ENCODE measurements around the gene LHFPL5. TPM values are rescaled to one million over a fixed set of nuclear protein-coding genes. Genes with fewer than 3 reads are reported as not detected.

Gene LHFPL5
- total and polyA plus RNA-seq, 2 of the 13 experiments (the other 11 are each of a cell fraction or from before 2014, with no cell fraction given): 0.03 TPM; not detected in 1

- TF ChIP-seq ESRRA (CRISPR knock-in tag; IDR thresholded peaks at IDR 0.05; ENCODE audit: low read depth) (peak; percentile 65; the same call in 1 of the 2 replicates), RFX3 (CRISPR knock-in tag; IDR thresholded peaks at IDR 0.05) (peak; percentile 57; the same call in 1 of the 2 replicates), NRL (CRISPR knock-in tag; IDR thresholded peaks at IDR 0.05; ENCODE audit: borderline replicate concordance) (peak; percentile 93), ZNF850 (CRISPR knock-in tag; conservative IDR thresholded peaks at IDR 0.05) (0 out of 2 replicates have a peak, but pooled peaks have one; percentile 76), ZNF225 (CRISPR knock-in tag; IDR thresholded peaks at IDR 0.05) (peak; percentile 98; the same call in 1 of the 2 replicates), NFIC (IDR thresholded peaks at IDR 0.05; ENCODE audit: low read length) (no peak), PHF20 (CRISPR knock-in tag; IDR thresholded peaks at IDR 0.05) (peak; percentile 55), ZNF18 (CRISPR knock-in tag; IDR thresholded peaks at IDR 0.05; ENCODE audit: insufficient replicate concordance) (peak; percentile 87), CEBPB (IDR thresholded peaks at IDR 0.05; ENCODE audit: borderline replicate concordance, low read depth, low read length) (no peak), ZNF781 (CRISPR knock-in tag; IDR thresholded peaks at IDR 0.05; ENCODE audit: borderline replicate concordance, not compliant biosample characterization) (peak; percentile 94), TGIF2 (CRISPR knock-in tag; IDR thresholded peaks at IDR 0.05) (peak; percentile 99), SIX1 (CRISPR knock-in tag; IDR thresholded peaks at IDR 0.05; ENCODE audit: borderline replicate concordance) (peak; percentile 69; the same call in 1 of the 2 replicates), RFXAP (CRISPR knock-in tag; IDR thresholded peaks at IDR 0.05; ENCODE audit: borderline replicate concordance) (peak; percentile 96), ZNF264 (CRISPR knock-in tag; IDR thresholded peaks at IDR 0.05) (peak; percentile 96), ZNF333 (CRISPR knock-in tag; IDR thresholded peaks at IDR 0.05; ENCODE audit: borderline replicate concordance) (peak; percentile 98), SALL2 (CRISPR knock-in tag; IDR thresholded peaks at IDR 0.05) (peak; percentile 100), ZHX1 (CRISPR knock-in tag; IDR thresholded peaks at IDR 0.05; ENCODE audit: low read depth) (peak; percentile 87), ZFX (CRISPR knock-in tag; IDR thresholded peaks at IDR 0.05; ENCODE audit: low read depth) (0 out of 2 replicates have a peak, but pooled peaks have one; percentile 28), AFF4 (CRISPR knock-in tag; IDR thresholded peaks at IDR 0.05) (0 out of 2 replicates have a peak, but pooled peaks have one; percentile 82), ZBTB7B (CRISPR knock-in tag; IDR thresholded peaks at IDR 0.05) (peak; percentile 87), ZNF20 (CRISPR knock-in tag; IDR thresholded peaks at IDR 0.05) (peak; percentile 94)
Measured at GRCh38 chr6:35804996-35805736, at the start of gene LHFPL5 (continued).
